NB4 (cell line): Measurements from ENCODE around the gene GPRASP2.

Experiments
- CTCF ChIP-seq: IDR thresholded peaks from one replicate; pipeline ENCODE4 v1.5.1; 2012; ENCODE audit warnings: low read depth, low read length
- MAX ChIP-seq: IDR thresholded peaks from 2 replicates; pipeline ENCODE4 v1.6.1; 2011; ENCODE audit warnings: low read depth, low read length
- MYC ChIP-seq: IDR thresholded peaks from 2 replicates; pipeline ENCODE4 v1.6.1; 2011; ENCODE audit warnings: low read depth, low read length

GRCh38 chrX:102744307-102744706, 32.1 kb downstream of the GPRASP2 start:
- TF ChIP-seq CTCF (no peak), MYC (no peak), MAX (no peak)
